GM19395 (cell line): Measurements from ENCODE around the gene NRXN3.

Source experiments
- ATAC-seq: cut with Tn5 transposase; IDR thresholded peaks from one replicate; pipeline ENCODE4 v1.9.1; 2021; ENCODE audit warnings: mild to moderate bottlenecking, moderate library complexity; ENCODE audit not compliant: unreplicated experiment

NRXN3 gene

DNA sequence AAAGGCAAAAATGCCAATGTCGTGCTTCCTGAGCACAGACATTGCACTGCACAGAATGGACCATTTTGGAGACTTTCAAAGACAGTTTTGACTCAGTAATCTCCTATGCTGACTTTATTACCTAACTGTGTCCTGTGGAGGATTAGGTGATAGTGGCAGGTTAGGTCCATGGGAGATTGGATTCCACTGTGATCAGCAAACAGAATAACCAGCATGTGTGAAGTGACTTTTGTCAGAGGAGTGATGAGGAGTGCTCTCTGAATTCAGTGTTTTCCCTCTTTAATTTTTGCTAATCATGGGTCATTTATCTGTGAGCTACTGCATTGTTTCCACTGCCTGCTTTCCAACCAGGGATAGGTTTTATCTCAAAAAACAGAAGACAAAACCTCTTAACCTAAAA lies 1378.7 kb downstream of the NRXN3 start:
- no peak for ATAC-seq

DNA sequence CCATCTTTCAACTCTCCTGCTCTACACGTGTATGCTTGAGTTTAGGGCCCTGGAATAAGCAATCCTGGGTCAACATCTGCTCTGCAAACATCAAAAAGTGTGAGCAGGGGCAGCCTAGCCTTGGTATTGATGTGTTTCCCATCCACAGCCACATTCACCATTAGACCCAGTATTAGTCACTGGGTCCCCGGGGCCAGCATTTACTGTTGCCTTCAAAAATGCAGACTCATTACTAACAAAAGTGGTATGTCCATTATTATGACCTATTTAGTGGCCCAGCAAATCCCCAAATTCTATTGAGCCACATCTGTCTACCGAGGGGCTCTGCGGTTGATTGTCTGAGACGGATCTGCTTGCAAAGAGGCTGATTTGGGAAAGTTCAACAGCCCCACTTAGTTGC lies 1379.3 kb downstream of the NRXN3 start:
- no peak for ATAC-seq

DNA sequence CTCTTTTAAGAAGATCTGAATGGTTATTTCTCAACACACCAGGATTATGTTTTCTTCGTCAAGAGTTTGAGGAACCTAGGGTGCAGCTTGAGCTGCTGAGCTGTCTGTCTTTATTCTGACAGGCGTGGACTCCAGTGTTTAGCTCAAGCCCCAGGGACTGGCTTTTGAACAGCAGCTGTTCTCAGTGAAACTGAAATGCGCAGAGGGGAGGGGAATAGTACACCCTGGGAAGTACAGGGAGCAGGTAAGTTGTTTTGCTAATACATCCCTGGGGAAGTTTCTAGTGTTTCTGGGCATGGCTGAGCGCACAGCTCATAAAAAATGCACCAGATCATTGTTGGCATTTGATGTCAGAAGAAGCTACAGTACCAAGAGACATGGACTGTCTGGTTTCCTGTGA lies 1381.3 kb downstream of the NRXN3 start:
- ATAC-seq = no peak

DNA sequence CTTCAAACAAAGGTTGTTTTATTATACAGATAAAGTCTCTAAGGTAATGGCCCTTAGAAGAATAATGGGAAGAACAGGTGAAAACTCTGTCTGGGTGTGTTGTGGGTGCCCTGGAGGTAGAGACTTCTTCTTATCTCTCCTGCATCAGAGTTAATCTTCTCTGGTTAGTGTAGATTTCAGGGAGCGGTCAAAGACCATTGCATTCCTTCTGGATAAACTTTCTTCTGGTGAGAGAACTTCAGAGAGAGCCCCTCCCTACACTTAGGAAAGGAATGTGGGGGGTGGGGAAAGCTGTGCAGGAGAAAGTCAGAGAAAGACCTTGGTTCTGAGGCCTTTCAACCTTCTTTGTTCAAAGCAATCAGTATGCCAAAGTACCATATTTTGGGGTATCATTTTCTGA lies 1382.6 kb downstream of the NRXN3 start:
- ATAC-seq = no peak

DNA sequence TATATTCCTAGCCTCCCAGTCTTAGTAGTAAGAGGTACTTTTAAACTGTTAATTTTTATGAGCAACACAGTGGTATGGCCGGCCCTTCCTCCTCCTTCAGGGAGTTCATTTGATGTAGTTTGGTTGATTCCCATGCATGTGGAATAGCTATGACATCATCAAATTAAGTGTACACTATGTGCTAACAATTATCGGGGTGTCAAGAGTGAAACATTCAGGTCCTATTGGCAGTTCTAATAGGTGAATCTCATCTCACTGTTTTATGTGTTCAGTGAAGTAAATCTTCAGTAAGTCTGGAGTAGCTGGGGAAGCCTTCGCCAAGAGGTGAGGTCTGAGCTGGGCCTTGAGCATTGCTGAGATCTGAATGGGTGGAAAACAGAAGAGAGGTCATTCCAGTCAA lies 1384.6 kb downstream of the NRXN3 start:
- ATAC-seq = no peak

DNA sequence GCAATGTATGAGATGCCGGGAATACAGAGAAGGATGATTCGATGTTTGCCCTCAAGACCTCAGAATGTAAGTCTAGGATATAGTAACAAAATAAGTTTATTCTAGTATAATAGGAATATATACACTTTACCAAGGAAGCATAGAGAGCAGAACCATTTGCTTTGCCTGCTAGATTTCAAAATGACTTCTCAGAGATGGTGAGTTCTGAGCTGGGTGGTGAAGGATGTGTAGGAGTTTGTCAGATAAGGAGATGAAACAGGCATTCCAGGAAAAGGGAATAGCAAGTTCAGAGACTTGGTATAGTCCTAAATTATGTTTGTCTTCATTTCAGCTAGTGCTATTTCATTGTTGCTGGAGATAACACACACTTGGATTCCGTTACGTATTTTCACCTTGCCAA lies 1385.3 kb downstream of the NRXN3 start:
- ATAC-seq = no peak

DNA sequence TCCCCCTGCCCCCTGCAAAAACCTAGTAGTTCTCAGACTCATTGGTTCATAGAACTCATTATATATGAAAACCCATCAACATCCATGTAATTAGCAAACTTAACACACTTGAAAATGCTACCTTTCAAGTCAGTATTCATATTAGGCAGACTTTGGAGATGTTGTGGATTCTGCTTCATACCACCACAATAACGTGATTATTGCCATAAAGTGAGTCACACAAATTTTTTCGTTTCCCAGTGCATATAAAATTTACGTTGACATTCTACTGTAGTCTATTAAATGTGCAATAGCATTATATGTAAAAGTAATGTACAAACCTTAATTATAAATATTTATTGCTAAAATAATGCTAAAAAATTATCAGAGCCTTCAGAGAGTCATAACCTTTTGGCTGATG lies 1387.1 kb downstream of the NRXN3 start:
- ATAC-seq = no peak

DNA sequence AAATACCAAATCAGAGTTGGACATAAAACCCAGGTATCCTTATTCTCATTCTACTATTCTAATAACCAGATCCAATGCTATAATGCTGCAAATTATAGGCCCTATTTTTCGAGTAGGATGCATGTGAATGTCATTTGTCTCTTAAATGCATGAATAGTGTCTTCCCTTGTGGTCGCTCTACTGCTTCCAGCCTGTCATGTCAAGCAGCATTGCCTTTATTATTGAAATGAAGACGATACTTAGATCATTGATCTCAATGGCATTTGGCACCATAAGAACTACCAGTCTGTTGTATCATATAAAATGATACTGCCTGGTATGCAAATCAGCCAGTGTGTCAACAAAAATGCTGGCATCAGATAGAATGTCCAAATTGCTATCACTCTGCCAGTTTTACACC lies 1392.0 kb downstream of the NRXN3 start:
- ATAC-seq = no peak

DNA sequence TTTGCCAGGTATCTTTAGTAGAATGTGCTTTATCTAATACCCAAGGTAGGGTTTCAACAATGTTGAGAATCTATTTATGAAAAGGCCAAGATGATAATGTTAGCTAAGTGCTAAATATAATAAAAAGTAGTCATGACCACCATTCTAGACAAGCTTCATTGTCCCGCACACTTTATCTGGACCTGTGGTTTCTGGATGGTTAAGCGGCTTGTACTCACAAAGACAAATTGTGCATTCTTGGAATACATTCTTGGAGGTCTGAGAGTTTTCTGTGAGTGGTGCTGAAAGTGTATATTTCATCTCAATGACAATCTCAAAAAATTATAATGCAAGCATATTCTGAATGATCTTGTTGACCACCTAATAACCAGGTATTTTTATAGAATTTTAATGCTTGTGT lies 1394.2 kb downstream of the NRXN3 start:
- ATAC-seq = no peak

DNA sequence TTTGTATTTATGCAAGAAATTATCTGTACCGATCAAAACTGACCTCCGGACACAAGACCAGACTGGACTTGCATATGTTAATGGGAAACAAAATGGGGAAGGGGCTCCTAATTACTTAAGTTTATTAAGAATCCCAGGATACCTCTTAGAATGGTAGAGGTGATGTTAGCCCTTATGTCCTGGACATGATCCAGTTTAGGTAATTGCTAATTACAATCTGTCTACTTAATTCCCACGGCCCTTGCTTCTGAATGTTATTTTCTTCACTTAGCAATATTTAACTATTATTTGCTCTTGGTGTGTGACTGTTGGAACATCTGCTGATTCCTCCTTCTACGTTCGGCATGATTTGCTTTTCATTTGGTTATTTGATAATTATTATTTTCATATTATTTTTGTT lies 1397.1 kb downstream of the NRXN3 start:
- ATAC-seq = no peak

DNA sequence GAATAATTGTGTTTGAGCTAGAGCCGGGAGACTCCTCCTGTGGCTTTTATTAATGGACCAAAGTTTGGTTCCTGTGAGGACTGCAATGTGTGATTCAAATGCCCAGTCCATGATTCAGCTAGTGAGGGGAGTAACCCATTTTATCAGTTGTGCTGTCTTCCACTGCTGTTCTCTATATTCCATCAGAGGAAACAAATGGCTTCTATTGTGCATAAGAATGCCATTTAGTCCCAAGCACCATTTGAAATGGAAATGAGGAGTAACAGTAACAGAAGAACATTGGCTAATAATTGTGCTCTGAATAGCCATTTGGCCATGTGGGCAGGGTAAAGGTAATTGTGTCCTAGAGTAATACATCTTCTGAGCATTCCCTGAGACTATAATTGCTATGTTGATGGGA lies 1398.4 kb downstream of the NRXN3 start:
- no peak for ATAC-seq

DNA sequence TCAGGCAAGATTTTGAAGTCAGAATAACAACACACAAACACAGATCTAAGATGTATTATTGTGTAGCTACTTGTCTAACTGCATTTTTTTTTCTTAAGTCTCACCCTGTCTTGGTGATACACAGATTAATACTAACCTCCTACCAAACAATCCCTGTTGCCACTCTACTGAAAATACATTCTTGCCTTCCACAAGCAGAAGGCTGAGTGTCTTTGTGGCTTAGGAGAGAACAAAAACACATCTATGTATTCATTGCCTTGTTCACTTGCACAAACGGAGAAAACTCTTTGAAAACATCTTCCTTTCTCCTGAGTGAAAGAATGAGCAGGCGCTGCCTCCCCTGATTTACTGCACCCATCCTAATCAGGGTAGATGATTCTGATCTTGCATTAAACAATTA lies 1398.9 kb downstream of the NRXN3 start:
- ATAC-seq = no peak

DNA sequence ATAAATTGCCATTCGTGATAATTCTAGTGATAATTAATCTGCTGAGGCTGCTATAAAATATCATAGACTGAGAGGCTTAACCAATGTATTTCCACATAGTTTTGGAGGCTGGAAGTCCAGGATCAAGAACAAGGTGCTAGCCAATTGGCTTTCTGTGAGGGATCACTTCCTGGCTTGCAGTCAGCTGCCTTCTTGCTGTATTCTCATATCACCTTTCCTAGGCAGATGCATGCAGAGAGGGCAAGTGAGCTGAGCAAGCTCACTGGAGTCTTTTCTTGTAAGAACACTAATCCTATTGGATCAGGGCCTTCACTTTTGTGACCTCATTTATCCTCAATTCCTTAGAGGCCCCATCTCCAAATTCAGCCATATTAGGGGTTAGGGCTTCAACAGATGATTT lies 1400.5 kb downstream of the NRXN3 start:
- ATAC-seq = no peak

DNA sequence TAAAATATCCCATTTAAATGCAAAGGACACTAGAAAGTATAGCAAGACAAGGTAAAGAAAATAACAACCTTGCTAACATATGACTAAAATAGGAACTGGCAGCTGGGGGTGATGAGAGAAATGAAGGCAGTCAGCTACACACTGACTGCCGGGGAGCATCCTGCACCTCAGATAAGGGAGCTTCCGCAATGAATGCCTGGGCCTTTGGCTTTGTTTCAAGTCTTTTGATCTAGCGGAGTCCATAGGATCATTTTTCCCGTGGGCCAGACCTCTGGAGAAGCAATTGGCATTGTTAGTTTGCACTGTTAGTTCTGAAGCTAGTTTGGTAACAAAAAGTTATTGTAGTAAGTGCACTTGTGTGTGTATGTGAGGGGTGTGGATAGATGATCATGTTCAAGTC lies 1401.2 kb downstream of the NRXN3 start:
- ATAC-seq = no peak

DNA sequence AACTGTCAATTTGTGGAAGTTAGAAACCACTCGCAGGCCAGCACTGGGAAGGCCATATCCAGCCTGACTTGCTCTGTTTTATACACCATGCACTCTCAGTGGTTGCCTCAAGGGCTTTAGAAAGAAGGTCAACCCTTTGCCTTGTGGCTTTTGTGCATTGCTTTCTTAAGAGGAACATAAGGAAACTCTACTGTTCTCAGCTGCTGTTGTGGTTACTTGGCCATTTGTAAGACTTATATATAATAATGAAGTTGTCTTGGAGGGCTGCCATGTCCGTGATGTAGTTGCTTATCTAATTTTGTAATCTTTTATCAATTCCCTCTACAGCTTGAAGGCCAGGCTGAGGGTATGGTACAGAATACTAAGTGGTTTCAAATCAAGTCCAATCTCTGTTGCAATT lies 1403.3 kb downstream of the NRXN3 start:
- no peak for ATAC-seq

DNA sequence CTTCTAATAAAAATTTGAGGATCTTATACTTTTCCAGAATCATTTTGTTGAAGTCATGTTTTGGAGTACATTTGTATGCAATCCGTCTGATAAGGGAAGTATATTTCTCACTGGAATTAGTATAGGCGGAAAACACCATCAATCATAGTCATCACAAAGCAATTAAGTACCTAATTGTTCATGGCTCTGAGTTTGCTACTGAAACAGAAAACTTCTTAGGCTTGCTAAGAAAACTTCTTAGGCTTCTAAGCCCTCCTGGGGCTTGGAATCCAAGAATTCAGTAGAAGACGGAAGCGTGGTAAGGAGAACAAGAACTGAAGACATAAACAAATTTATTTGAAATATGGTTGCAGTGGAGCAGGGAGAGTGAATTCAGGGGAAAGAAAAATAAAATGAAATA lies 1404.9 kb downstream of the NRXN3 start:
- no peak for ATAC-seq

DNA sequence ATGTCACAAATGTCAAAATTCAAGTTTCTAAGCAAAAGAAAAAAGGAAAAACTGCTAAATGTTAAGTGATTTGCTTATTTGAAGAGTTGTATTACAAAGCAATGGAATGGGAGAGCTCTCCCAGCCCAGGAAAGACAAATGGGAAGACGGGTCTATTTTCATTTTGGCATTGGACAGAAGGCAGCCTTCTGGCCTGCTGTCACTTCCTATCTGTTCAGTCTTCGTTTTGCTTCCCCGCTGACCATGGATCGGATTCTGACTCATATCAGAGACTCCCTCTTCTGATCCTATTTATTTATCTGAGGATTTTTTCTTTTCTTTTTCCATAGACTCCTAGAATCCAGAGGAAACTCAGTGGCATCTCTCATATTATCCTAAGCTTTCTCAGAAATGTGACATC lies 1406.3 kb downstream of the NRXN3 start:
- no peak for ATAC-seq

DNA sequence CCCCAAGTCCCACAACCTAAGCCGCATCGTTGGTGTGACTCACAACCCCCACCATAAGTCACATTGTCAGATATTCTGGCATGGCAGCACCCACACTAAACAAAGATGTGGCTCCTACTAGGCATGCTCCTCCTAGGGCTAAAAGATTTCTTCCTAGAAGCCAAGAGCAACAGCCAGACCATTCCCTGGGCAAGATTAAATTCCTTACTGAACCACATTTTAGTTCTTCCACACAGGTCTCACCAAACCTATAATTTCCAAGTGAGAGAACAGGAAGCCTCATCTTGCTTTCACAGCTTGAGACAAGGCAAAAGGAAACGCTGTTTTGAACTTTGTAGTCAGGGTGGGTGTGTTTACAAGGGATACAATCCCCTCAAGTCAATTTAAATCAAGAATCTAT lies 1408.3 kb downstream of the NRXN3 start:
- no peak for ATAC-seq

DNA sequence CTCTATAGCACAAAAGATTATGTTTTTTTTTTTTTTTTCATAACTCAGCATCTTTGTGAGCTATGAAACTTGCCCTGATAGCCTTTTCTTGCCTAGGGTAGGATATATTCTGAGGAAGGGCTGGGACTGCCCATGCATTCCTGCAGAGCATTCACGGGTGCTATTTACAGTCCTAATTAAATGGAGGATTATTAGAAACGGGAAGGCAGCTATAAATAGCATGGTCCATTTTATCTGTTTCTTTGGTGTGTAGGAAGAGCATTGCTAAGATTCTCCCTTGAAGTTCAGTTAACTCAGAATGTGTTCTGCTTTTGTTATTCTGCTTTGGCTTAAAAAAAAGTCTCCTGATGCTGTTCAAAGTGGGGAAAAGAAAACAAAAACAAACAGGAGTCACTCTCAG lies 1410.2 kb downstream of the NRXN3 start:
- no peak for ATAC-seq

DNA sequence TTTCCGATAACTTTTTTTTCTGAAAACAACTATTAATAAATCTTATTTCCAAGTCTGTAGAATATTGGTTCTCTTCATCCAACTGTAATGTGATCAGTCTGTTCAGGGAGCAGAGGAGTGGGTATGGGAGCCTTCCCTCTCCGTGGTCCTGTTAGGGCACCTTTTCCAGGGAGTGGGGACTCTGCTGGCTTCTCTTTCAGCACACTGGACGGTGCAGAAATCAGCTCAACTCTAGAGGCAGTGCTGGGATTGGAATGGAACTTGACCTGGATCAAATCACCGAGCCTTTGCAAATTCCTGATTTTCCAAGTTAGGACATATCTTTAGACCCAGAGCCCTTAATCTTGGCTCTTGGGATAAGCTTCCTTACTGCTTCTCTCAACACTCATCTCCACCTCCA lies 1410.7 kb downstream of the NRXN3 start:
- no peak for ATAC-seq

DNA sequence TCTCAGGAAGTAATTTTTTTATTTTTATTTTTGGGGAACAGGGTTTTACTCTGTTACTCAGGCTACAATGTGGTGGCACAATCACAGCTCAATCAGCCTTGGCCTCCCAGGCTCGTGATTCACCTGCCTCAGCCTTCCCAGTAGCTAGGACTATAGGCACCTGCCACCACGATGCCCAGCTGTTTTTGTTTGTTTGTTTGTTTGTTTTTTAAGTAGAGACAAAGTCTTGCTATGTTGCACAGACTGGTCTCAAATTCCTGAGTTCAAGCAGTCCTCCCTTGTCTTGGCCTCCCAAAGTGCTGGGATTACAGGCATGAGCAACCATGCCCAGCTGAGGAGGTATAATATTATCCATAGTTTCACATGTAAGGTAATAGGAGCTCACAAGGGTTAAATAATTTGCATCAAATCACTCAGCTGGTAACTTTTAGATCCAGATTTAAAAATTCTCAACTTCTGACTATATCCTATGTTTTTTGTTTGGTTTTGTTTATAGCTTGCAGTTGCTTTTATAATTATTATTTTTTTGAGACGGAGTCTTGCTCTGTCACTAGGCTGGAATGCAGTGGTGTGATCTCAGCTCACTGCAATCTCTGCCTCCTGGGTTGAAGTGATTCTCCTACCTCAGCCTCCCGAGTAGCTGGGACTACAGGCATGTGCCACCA lies 1411.9 kb downstream of the NRXN3 start:
- no peak for ATAC-seq

DNA sequence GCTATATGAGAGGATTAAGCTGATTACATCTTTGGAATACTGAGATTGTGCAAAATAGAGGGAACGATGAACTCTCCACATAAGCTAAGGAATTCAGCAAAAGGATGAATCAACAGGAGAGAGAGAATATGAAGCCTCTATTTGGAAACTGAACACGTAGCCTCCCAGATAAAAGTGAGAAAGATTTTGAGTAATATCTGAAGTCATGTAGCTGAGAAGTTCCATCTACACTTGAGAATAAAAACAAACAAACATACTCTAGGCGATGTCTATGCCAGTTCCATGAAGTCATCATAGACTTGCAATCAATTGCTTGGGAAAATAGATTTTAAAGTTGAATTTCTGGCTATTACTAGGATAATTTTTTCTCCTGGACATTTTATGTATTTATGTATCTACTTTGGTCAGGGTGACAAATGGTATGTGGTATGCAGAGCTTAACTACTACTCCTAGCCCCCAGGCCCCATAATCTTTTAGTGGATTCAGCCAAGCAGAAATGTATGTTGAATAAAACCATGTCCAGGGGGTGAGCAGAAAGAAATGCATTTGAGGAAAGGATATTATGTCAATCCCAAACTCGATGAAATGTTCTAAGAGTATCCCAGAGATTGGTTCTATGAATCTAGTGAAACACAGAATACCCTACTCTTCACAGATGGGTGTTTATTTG lies 1413.7 kb downstream of the NRXN3 start:
- ATAC-seq = no peak

DNA sequence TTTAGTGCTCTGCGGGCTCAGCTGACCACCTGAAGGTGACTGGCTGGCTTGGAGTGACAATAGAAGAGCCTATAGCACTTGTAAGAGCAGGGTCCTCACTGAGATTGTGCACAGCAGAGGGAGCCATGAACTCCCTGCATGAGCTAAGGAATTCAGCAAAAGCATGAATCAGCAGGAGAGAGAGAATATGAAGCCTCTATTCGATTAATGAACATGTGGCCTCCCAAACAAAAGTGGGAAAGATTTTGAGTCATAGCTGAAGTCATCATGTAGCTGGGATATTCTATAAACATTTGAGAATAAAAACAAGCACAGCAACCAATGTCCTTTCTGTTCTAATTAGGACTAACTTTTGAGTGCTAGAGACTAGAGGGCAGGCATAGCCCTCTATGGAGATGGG lies 1414.5 kb downstream of the NRXN3 start:
- no peak for ATAC-seq
